Liver (tissue), 9 donors: ENCODE measurements around the gene COL11A1. TPM values are rescaled to one million over a fixed set of nuclear protein-coding genes. Genes with fewer than 3 reads are reported as not detected.

ENCODE experiments used
- DNase-seq: peaks from one replicate; pipeline ENCODE4 v3.0.0-alpha.2; 2017; ENCODE audit warnings: low spot score
- H3K27ac ChIP-seq, 2 donors: one replicate each; pipeline ENCODE4 v1.7.0; 2013; ENCODE audit warnings: inconsistent platforms in 2 of 2, low read length in 2 of 2, control low read depth in 1 of 2, low read depth in 1 of 2, mild to moderate bottlenecking in 1 of 2
- H3K27me3 ChIP-seq, 4 donors: one replicate each; pipeline versions ENCODE4 v1.6.1 to v1.7.0; 2013; ENCODE audit warnings: low read length in 3 of 4, inconsistent platforms in 1 of 4, mild to moderate bottlenecking in 1 of 4, moderate library complexity in 1 of 4; ENCODE audit not compliant: control insufficient read depth in 4 of 4, insufficient read depth in 4 of 4
- H3K36me3 ChIP-seq, 4 donors: one replicate each; pipeline versions ENCODE4 v1.6.1 to v1.7.0; 2013; ENCODE audit warnings: low read length in 3 of 4, mild to moderate bottlenecking in 3 of 4, low read depth in 1 of 4, moderate library complexity in 1 of 4; ENCODE audit not compliant: control insufficient read depth in 4 of 4, insufficient read depth in 3 of 4
- H3K4me1 ChIP-seq, 4 donors: one replicate each; pipeline versions ENCODE4 v1.6.1 to v1.7.0; 2013; ENCODE audit warnings: low read length in 3 of 4, mild to moderate bottlenecking in 3 of 4, moderate library complexity in 1 of 4; ENCODE audit not compliant: control insufficient read depth in 4 of 4, insufficient read depth in 4 of 4
- H3K4me3 ChIP-seq, 3 donors: one replicate each; pipeline versions ENCODE4 v1.6.1 to v1.7.0; 2013; ENCODE audit warnings: low read length in 3 of 3, control low read depth in 1 of 3, low read depth in 1 of 3, mild to moderate bottlenecking in 1 of 3
- H3K9ac ChIP-seq, 2 donors: one replicate each; pipeline ENCODE4 v1.7.0; 2013; ENCODE audit warnings: low read length in 2 of 2, mild to moderate bottlenecking in 2 of 2, moderate library complexity in 2 of 2, control low read depth in 1 of 2, low read depth in 1 of 2
- H3K9me3 ChIP-seq, 4 donors: one replicate each; pipeline versions ENCODE4 v1.6.1 to v1.7.0; 2013; ENCODE audit warnings: low read length in 3 of 4; ENCODE audit not compliant: control insufficient read depth in 4 of 4
- EGR1 ChIP-seq, 2 donors: IDR thresholded peaks; 2 replicates each; pipeline ENCODE4 v1.6.1; 2016 to 2018; ENCODE audit warnings: antibody characterized with exemption in 2 of 2, low read depth in 2 of 2
- FOXA1 ChIP-seq: IDR thresholded peaks from 2 replicates; pipeline ENCODE4 v1.6.1; 2016; ENCODE audit warnings: antibody characterized with exemption
- FOXA2 ChIP-seq: IDR thresholded peaks from 2 replicates; pipeline ENCODE4 v1.6.1; 2016; ENCODE audit warnings: antibody characterized with exemption
- GABPA ChIP-seq, 2 donors: IDR thresholded peaks in 1 of 2; conservative IDR thresholded peaks in 1 of 2; 2 replicates each; pipeline ENCODE4 v1.6.1; 2016; ENCODE audit warnings: antibody characterized with exemption in 2 of 2, mild to moderate bottlenecking in 1 of 2, moderate library complexity in 1 of 2
- HNF4A ChIP-seq, 2 donors: conservative IDR thresholded peaks; 2 replicates each; pipeline ENCODE4 v1.6.1; 2016; ENCODE audit warnings: antibody characterized with exemption in 2 of 2, mild to moderate bottlenecking in 2 of 2
- HNF4G ChIP-seq: IDR thresholded peaks from 2 replicates; pipeline ENCODE4 v1.6.1; 2016; ENCODE audit warnings: antibody characterized with exemption
- JUND ChIP-seq, 2 donors: IDR thresholded peaks; 2 replicates each; pipeline ENCODE4 v1.6.1; 2016; ENCODE audit warnings: antibody characterized with exemption in 2 of 2
- NR2F2 ChIP-seq: IDR thresholded peaks from 2 replicates; pipeline ENCODE4 v1.6.1; 2016; ENCODE audit warnings: antibody characterized with exemption
- RAD21 ChIP-seq, 2 donors: IDR thresholded peaks; 2 replicates each; pipeline ENCODE4 v1.6.1; 2016; ENCODE audit warnings: antibody characterized with exemption in 2 of 2, mild to moderate bottlenecking in 2 of 2
- RXRA ChIP-seq, 2 donors: IDR thresholded peaks; 2 replicates each; pipeline ENCODE4 v1.6.1; 2017 to 2018; ENCODE audit warnings: antibody characterized with exemption in 2 of 2, mild to moderate bottlenecking in 1 of 2
- SP1 ChIP-seq: IDR thresholded peaks from 2 replicates; pipeline ENCODE4 v1.6.1; 2018; ENCODE audit warnings: antibody characterized with exemption, mild to moderate bottlenecking
- YY1 ChIP-seq: IDR thresholded peaks from 2 replicates; pipeline ENCODE4 v1.6.1; 2016; ENCODE audit warnings: antibody characterized with exemption, mild to moderate bottlenecking
- WGBS: extraction: QIAGEN DNeasy Blood & Tissue Kit; methylation state at CpG from one replicate; pipeline ENCODE4 v1.1.7; 2013; 5-methylcytosine and 5-hydroxymethylcytosine counted together
- polyA plus RNA-seq, 2 donors: library from polyadenylated mRNA; stranded (reverse) in 1 of 2; unstranded in 1 of 2; fragments of 200-250 nt in 1 of 2; fragments of >200 nt in 1 of 2; fragmentation: Nextera tagmentation in 1 of 2; extraction: Ambion mirVana in 1 of 2; gene quantifications; one replicate each; pipeline versions ENCODE4 v1.2.1 to v1.2.3, GENCODE V29; 2013 to 2015
- total RNA-seq, 2 donors: library from RNA; depleted of rRNA; stranded (reverse); fragments of >200 nt; gene quantifications; one replicate each; pipeline ENCODE4 v1.2.3, GENCODE V29; 2014
- TF ChIP-seq, protein P1 (sequence below): IDR thresholded peaks from 2 replicates; pipeline ENCODE4 v1.6.1; 2016; ENCODE audit warnings: antibody characterized with exemption, mild to moderate bottlenecking
- TF ChIP-seq, protein P2 (sequence below): IDR thresholded peaks from 2 replicates; pipeline ENCODE4 v1.6.1; 2016; ENCODE audit warnings: antibody characterized with exemption
- TF ChIP-seq, protein P3 (sequence below): IDR thresholded peaks from 2 replicates; pipeline ENCODE4 v1.6.1; 2016; ENCODE audit warnings: antibody characterized with exemption
- TF ChIP-seq, protein P4 (sequence below): IDR thresholded peaks from 2 replicates; pipeline ENCODE4 v1.6.1; 2016; ENCODE audit warnings: antibody characterized with exemption
- TF ChIP-seq, protein P5 (sequence below): fragments of 150-350 bp; IDR thresholded peaks from 2 replicates; pipeline ENCODE4 v1.5.1; 2017; ENCODE audit warnings: improper control_type of control experiment, low read depth, low read length; ENCODE audit not compliant: missing input control
- donor health status: healthy.
- donor health status: healthy.
- donor health status: healthy.
- donor health status: healthy.
- donor health status: healthy.

Gene COL11A1
- total and polyA plus RNA-seq, 4 donors = 0.01 to 0.42 TPM; not detected in 2

DNA sequence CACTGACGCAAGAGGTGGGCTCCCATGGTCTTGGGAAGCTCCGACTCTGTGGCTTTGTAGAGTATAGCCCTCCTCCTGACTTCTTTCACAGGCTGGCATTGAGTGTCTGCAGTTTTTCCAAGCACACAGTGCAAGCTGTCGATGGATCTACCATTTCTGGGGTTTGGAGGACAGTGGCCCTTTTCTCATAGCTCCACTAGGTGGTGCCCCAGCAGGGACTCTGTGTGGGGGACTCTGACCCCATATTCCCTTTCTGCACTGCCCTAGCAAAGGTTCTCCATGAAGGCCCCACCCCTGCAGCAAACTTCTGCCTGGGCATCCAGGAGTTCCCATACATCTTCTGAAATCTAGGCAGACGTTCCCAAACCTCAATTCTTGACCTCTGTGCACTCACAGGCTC lies 236.2 kb downstream of the COL11A1 start:
- 67% methylated on average over 4 of the region's 4 CpGs for WGBS
- Histone ChIP-seq H3K9me3 (peaks cover 0 to 1% (median 0%) of the 10 kb centered on the region in 4 donors), H3K36me3 (no peaks in the 10 kb centered on the region), H3K4me3 (no peak overlapping the region), H3K27me3 (no peaks in the 10 kb centered on the region), H3K9ac (no peak overlapping the region), H3K27ac (no peak overlapping the region), H3K4me1 (no peaks in the 10 kb centered on the region)
- TF ChIP-seq YY1 (no peak), RXRA (IDR thresholded peaks at IDR 0.05) (no peak), FOXA1 (no peak), GABPA (IDR thresholded peaks at IDR 0.05 in 1 of 2, conservative IDR thresholded peaks at IDR 0.05 in 1 of 2) (no peak)
- TF ChIP-seq, protein P1, sequence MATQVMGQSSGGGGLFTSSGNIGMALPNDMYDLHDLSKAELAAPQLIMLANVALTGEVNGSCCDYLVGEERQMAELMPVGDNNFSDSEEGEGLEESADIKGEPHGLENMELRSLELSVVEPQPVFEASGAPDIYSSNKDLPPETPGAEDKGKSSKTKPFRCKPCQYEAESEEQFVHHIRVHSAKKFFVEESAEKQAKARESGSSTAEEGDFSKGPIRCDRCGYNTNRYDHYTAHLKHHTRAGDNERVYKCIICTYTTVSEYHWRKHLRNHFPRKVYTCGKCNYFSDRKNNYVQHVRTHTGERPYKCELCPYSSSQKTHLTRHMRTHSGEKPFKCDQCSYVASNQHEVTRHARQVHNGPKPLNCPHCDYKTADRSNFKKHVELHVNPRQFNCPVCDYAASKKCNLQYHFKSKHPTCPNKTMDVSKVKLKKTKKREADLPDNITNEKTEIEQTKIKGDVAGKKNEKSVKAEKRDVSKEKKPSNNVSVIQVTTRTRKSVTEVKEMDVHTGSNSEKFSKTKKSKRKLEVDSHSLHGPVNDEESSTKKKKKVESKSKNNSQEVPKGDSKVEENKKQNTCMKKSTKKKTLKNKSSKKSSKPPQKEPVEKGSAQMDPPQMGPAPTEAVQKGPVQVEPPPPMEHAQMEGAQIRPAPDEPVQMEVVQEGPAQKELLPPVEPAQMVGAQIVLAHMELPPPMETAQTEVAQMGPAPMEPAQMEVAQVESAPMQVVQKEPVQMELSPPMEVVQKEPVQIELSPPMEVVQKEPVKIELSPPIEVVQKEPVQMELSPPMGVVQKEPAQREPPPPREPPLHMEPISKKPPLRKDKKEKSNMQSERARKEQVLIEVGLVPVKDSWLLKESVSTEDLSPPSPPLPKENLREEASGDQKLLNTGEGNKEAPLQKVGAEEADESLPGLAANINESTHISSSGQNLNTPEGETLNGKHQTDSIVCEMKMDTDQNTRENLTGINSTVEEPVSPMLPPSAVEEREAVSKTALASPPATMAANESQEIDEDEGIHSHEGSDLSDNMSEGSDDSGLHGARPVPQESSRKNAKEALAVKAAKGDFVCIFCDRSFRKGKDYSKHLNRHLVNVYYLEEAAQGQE = no peak
- DNase-seq = no peak

DNA sequence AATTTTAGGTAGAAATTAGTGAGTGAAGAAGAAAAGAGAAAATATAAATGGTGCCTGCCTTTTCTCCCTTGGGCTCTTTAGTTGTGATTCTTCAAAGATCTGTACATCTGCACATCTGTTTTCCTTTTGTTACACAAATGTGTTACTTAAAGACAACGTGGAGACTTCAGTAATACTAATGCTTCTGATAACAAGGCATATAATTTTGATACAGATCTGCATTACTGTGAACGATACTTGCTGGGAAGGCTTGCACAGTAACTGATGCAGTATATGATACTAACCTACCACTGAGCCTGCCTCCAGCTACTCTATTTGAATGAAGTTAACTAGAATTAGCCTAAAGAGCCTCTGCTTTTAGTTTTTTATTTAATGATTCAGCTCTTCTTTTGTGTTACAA lies 244.6 kb downstream of the COL11A1 start:
- WGBS = 49% methylated on average over 2 of the region's 2 CpGs
- Histone ChIP-seq H3K36me3 (no peaks in the 10 kb centered on the region), H3K27ac (no peak overlapping the region), H3K27me3 (no peaks in the 10 kb centered on the region), H3K4me1 (no peaks in the 10 kb centered on the region), H3K4me3 (no peak overlapping the region), H3K9ac (no peak overlapping the region), H3K9me3 (no peaks in the 10 kb centered on the region)
- TF ChIP-seq, protein P1 = no peak
- no peak for TF ChIP-seq FOXA1
- TF ChIP-seq, protein P2, sequence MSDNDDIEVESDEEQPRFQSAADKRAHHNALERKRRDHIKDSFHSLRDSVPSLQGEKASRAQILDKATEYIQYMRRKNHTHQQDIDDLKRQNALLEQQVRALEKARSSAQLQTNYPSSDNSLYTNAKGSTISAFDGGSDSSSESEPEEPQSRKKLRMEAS = no peak
- no peak for TF ChIP-seq SP1
- no peak for TF ChIP-seq HNF4A (conservative IDR thresholded peaks at IDR 0.05)
- TF ChIP-seq, protein P3, sequence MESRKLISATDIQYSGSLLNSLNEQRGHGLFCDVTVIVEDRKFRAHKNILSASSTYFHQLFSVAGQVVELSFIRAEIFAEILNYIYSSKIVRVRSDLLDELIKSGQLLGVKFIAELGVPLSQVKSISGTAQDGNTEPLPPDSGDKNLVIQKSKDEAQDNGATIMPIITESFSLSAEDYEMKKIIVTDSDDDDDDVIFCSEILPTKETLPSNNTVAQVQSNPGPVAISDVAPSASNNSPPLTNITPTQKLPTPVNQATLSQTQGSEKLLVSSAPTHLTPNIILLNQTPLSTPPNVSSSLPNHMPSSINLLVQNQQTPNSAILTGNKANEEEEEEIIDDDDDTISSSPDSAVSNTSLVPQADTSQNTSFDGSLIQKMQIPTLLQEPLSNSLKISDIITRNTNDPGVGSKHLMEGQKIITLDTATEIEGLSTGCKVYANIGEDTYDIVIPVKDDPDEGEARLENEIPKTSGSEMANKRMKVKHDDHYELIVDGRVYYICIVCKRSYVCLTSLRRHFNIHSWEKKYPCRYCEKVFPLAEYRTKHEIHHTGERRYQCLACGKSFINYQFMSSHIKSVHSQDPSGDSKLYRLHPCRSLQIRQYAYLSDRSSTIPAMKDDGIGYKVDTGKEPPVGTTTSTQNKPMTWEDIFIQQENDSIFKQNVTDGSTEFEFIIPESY = no peak
- no peak for TF ChIP-seq JUND (IDR thresholded peaks at IDR 0.05)
- no peak for TF ChIP-seq RXRA (IDR thresholded peaks at IDR 0.05)
- TF ChIP-seq HNF4G = no peak
- no peak for TF ChIP-seq GABPA (IDR thresholded peaks at IDR 0.05 in 1 of 2, conservative IDR thresholded peaks at IDR 0.05 in 1 of 2)
- TF ChIP-seq NR2F2 = no peak
- TF ChIP-seq YY1 = no peak
- no peak for TF ChIP-seq EGR1 (IDR thresholded peaks at IDR 0.05; ENCODE audit: low read depth in 2 of 2)
- TF ChIP-seq FOXA2 = no peak
- TF ChIP-seq, protein P4, sequence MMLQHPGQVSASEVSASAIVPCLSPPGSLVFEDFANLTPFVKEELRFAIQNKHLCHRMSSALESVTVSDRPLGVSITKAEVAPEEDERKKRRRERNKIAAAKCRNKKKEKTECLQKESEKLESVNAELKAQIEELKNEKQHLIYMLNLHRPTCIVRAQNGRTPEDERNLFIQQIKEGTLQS = no peak
- TF ChIP-seq RAD21 (IDR thresholded peaks at IDR 0.05) = no peak
- TF ChIP-seq, protein P5, sequence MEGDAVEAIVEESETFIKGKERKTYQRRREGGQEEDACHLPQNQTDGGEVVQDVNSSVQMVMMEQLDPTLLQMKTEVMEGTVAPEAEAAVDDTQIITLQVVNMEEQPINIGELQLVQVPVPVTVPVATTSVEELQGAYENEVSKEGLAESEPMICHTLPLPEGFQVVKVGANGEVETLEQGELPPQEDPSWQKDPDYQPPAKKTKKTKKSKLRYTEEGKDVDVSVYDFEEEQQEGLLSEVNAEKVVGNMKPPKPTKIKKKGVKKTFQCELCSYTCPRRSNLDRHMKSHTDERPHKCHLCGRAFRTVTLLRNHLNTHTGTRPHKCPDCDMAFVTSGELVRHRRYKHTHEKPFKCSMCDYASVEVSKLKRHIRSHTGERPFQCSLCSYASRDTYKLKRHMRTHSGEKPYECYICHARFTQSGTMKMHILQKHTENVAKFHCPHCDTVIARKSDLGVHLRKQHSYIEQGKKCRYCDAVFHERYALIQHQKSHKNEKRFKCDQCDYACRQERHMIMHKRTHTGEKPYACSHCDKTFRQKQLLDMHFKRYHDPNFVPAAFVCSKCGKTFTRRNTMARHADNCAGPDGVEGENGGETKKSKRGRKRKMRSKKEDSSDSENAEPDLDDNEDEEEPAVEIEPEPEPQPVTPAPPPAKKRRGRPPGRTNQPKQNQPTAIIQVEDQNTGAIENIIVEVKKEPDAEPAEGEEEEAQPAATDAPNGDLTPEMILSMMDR = no peak
- DNase-seq = no peak
